HPDE6-E6E7 (cell line): ENCODE results near the gene KRT40.
A peak's percentile ranks its signal among the peaks of the same experiment; 100 is the strongest.

Experiments used
- DNase-seq: peaks from one replicate; pipeline ENCODE4 v3.0.0; 2011; ENCODE audit warnings: missing footprints; ENCODE audit errors: extremely low spot score

The KRT40 gene

DNA sequence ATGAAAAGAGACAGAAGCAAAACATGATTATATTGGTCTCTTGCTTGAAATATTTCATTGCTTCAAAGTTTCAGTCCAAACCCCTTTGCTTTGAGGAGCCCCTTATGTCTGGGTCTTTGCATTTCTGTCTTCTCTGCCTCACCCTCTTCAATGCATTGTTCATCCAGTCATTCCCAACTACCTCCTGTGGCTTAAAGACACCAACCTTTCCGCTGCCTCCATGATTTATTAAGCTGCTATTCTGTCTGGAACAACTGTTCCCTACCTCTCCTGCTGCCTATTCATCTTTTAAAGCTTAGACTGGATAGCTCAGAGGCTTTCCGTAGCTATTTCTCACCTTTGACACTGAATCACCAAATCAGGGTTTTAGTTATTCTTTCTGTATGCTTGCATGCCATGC is 13.2 kb upstream of the KRT40 start:
- DNase-seq: no peak

DNA sequence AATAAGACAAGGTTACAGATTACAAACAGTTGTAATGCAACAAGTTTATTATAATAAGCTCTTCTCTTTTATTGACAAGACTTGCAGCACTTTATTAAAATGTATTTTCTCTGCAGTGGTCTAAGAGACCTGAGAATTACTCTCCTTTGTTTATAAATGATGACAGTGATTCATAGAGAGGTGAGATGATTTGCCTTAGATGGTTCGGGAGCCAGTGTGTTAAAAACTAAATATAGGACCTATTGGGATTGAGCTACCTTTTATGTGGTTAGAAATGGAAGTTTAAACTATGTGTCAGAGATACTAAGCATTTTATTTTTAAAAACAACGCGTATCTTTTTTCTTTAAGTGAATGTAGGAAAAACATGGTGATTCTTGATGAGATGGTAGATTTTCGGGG is 12.7 kb upstream of the KRT40 start:
- no peak for DNase-seq

DNA sequence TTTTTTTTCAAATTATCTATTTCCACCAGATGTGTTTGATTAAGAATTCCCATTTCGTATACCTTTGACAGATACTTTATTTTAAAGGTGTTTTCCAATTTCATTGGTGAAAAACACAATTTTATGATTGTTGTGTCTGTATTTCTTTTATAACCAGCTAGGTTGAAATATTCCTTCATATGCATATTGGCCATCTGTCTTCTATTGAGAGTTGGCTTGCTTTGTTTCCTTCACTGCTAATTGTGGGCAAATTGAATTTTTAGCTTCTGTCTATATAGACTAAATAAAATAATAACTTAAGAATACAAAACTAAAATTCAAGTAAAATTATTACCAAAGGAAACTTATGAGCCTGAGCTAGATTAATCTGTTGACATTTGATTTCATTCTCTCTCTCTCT is 11.0 kb upstream of the KRT40 start:
- no peak for DNase-seq

DNA sequence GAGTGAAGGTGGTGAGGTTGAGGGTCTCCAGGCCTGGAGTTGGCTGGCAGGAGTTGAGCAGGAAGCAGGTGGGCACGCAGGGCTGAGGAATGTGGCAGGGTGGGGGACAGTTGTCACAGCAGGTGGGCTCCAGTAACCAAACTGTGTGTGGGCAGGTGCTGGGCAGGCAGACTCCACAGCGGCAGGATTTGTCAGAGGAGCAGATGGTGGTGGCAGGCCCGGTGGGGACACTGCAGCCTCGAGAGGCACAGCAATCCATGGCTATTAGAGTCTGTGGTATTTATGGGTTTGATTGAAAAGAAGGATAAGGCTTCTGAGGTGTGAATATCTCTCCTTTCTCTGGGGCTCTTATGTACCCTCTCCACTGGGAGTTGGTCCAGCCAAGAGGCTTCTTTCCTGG is 9.7 kb upstream of the KRT40 start, which contains the start of gene KRTAP3-3:
Gene KRTAP3-3, minus strand, starts transcription at position 326 of the 400 bp plus-strand sequence. Its CDS starts 67 bp downstream, at position 259.
- no peak for DNase-seq

DNA sequence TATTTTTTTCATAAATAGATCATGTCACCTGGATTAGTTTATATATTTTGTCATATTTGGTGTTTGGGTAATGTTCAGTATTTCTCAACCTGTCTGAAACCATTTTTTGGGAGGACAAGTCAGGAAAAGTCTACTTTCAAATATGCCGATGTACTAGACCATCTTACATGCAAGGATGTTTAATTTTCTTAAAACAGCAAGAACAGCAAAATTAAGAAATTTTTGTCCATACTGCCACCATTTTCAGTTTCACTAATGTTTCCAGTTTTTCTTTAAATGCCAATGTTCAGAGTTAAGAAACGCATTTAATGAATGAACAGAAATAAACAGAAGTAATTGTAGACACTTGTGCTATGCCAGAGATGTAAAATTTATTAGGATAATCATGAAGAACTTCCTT is 9.0 kb upstream of the KRT40 start:
- no peak for DNase-seq

DNA sequence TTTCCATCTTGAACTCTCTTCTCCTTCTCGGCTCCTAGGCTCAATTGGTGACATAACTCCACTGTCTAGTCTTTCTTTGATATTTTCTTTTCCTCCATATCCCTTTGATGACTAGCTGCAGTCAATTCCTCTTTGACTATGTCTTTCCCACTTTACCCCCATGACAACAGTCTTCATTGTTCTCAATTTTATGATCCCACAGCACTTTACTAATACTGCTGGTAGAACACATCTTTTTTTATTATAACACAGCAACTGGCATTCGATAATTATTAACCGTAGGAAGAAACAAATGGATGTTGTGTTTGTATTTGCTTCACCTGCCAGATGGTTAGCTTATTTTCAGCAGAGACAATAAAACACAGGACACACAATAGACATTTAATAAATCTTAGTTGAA is 8.5 kb upstream of the KRT40 start:
- DNase-seq: no peak

DNA sequence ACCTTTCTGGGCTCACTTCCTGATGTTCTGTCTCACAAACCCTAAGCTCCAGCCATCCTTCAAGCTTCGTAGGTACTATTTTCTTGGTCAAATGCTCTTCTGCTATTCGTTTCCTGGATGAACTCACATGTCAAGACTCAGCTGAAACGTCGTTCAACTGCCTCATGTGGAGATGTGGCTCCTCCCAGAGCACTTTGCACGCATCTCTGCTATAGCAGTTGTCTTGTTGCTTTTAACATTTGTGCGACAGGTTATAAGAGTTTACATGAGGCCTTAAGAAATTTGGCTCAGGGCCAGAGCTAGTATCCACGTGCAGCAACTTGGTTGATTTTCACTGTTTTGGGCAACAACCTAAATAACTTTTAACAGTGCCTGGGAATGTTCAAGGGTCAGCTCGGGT is 2.8 kb upstream of the KRT40 start:
- no peak for DNase-seq

DNA sequence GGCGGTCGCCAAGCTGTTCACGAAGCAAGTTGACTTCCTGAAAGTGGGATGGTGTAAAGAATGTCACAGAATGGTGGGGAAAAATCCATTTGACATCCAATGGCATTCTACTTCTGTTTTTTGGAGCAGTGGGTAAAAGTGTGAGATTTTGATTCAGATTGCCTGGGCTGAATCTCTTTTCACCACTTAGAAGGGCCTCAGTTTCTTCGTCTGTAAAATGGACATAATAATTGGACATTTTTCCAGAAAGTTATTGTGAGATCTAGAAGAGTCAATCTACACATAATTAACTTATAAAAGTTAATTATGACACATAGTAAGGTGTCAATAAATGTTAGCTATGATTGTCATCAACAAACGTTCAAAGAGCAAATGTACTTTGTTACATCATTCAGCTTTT is 3.0 kb downstream of the KRT40 start:
- DNase-seq: no peak

DNA sequence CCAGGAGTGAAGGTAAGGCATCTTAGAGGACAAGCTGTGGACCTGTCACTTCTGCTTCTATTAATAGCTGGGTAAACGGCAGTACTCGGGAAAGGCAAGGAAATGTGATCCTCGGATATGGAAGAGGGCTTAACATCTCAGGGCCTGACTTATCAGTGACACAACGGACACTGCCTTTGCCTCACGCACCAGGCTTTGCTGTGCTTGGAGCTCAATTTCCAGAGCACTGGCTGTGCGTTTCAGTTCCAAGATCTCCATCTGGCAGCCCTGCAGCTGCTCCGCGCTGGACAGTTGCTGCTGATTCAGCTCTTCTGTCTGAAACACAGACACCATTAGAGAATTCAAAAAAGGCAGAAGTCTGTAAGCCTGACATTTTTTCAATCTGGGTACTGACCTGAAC is 3.5 kb downstream of the KRT40 start:
- DNase-seq: no peak

DNA sequence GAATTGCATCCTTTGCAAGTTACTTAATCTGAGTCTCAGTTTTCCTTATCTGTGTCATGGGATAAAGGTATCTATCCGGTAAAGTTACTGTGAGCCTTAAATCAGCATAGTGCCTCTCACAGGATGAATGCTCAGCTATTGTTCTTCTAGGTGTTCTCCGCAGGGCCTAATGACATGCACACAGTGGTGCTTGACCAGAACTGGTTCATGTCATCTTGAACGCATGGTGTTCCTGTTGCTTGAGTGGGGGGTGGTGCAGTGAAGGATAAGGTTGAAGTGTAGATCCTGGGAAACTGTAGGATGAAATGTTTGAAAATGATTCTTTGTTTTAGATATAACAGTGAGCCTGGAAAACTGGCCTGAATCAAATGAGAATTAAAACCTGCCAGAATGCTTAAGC is 4.0 kb downstream of the KRT40 start:
- DNase-seq: no peak

DNA sequence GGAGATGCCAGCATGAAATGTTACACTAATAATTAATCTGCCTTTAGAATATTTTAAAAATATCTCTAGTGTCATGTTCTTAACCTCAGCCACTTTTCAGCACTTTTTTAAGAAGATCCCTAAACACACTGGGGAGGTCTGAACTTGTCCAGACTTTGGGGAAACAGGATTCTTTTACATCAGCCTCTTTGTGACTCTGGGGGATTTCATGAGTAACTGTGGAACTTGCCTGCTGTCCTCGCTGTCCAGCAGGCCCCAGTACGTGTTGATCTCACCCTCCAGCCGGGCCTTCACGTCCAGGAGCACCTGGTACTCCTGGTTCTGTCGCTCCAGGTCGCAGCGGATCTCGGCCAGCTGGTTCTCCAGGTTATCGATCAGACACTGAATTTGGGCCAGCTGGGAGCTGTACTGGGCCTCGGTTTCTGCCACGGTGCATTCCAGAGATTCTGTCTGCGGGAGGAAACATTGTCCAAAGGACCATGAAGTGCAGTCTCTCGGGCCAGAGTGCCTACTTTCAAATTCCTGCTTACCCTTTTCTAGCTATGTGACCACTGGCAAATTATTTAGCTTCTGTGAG is 5.5 kb downstream of the KRT40 start:
- no peak for DNase-seq

DNA sequence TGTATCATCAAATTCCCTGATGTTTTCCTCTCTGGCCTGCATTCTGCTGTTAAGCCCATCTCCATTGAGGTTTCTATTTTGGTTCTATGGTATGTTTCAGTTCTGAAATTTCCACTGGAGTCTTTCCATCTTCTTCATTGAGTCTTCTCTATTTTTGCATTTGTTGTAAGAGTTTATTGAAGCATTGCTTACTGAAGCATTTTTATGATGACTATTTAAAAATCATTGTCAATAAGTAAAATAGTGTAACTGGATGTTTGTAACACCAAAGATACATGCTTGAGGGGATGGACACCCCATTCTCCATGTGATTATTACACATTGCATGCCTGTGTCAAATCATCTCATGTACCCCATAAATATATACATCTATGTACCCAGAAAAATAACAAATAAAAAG is 8.6 kb downstream of the KRT40 start:
- DNase-seq: no peak

DNA sequence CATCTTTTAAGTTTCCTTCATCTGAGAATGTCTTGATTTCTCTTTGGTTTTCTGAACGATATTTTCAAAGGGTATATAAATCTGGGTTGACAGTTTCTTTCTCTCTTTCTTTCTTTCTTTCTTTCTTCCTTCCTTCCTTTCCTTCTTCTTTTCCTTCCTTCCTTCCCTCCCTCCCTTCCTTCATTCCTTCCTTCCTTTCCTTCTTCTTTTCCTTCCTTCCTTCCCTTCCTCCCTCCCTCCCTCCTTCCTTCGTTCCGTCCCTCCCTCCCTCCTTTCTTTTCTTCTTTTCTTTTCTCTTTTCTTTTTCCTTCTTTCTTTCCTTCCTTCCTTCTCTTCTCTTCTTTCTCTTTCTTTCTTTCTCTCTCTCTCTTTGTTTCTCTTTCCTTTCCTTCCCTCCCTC is 9.8 kb downstream of the KRT40 start:
- no peak for DNase-seq

DNA sequence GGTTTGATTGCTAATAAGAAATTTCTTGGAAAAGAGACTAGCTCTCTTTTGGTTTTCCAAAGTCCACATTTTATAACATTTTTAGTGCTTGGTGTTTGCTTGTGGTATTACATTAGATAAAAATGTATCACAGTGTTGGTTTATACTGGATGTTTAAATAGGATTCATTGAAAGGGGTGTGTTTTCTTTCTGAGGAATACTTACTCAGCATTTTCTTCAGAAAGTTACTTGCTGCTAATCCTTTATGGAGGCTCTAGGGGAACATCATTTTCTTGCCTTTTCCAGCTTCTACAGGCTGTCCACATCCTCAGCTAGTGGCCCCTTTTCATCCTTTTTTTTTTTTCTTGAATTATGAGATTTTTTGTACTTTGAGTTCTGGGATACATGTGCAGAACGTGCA is 16.5 kb downstream of the KRT40 start:
- DNase-seq: no peak

DNA sequence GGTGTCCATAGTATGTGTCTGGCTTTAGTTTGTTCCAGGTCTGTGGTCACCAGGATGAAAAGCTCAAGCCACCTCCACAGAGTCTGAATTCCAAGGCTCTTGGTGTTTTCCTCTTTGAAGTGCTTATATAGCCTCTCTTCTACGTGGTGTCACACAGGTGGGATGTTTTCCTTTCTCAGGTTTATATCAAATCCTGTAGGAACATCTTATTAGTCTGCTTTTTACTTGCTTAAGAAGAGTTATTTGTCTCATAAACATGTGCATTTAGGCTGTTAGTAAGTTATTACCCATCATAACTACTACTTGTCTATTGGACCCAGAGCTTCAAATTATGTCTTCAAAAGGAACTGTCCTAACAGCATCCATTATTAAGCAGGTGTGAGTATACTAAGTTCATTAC is 17.3 kb downstream of the KRT40 start, which contains the start of gene KRT39:
Gene KRT39, minus strand, starts transcription at position 101 of the 400 bp plus-strand sequence. Its CDS starts 92 bp downstream, at position 9.
- no peak for DNase-seq

DNA sequence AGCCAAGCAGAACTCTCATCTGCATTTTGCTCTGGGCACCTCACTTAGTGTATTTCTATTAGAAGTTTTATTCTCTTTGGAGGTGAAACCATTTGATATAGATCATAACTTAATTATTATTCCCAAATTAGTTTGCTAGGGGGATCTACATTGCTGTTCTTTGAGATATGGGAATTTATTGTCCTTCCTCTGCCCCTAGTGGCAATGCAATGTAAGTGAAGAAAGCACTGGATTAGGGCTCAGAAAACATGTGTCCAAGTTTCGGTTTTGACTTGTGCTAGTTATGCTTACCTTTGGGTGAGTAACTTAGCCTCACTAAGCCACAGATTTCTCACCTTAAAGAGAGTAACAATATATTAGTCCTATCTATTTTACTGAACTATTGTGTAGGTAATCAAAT is 20.3 kb downstream of the KRT40 start:
- no peak for DNase-seq

DNA sequence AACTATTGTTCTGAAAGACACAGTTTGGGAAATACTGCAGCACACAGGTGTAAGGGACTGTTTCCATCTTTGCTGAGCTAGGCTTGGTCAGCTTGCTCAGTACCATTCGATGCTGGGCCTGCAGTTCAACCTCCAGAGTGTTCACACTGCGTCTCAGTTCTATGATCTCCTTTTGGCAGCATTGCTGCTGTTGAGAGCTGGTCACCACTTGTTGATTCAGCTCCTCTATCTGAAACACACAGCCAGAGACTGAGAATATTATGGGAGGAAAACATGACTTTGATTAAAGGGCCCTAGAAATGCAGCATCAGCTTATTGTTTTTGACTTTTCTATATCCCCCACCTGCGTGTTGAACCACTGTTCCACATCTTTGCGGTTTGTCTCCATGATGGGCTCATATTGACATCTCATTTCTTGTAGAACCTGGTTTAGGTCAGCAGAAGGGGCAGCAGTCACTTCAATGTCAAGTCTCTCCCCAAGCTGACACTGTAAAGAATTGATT is 22.0 kb downstream of the KRT40 start:
- no peak for DNase-seq

DNA sequence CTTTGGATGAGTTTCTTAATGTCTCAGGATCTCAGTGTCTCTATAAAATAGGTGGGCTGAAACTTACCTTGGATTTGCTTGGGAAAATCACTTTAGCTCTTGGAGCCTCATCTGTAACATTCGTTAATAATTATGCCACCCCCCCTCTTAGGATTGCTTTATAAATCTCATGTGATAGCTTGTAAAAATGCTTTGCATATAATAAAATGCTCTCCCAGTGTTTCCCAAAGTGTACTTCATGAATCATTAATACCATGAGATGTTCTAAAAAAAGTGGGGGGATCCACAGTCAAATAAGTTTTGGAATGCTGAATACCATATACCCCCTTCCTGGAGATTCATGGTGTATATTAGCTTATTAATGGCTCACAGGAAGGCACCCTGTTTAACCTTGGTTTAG is 22.5 kb downstream of the KRT40 start:
- DNase-seq: no peak

DNA sequence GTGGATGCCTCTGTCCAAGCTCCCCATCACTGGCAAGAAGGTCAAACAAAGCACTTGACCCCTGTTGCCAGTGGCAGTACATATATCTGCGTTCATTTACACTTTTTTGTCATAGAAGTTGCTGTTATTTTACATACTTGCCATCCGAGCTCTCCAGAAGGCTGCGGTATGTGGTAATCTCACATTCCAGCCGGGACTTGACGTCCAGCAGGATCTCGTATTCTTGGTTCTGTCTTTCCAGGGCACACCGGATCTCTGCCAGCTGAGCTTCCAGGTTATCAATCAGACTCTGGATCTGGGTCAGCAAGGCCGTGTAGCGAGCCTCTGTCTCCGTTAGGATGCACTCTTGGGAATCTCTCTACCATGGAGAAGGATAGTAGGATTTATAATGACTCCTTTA is 24.0 kb downstream of the KRT40 start:
- DNase-seq: no peak

DNA sequence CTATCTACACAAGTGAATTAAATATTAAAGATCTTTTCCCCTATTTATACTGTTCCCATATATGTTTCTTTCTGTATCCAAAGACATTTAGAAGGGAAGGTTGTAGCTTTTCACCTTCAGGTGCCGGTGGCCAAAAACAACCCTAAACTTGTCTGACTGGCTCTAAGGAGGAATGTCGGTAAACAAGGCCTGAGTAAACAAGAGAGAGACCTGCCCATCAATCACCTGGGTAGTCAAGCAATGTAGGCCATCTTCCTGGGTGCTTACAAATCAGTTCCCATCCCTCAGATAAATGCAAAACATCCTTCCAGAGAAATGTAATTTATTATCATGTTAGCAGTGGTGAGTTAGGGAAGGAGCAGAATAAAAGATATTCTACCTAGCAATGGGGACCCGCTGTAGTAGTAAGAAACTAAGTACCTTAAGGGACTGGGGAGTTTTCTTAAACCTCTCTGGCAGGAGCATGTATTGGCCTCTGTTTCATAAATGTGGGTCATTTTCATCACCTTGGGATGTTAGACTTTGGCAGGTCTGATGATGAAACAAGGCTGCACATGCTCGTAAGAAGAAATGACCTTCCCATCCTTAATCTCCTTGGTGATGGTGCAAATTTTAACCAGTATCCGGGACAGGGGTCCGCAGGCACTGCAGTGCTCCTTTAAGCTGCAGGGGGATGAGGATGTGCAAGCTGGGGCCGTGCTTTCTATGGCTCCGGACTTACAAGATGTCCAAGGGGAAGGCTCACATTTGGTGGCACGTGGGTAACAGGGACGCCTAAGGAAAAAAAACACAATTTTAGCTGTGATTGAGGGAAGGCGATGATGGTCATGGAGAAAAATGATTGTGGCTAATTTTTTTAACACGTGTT is 25.8 kb downstream of the KRT40 start:
- peak; percentile 42 for DNase-seq

DNA sequence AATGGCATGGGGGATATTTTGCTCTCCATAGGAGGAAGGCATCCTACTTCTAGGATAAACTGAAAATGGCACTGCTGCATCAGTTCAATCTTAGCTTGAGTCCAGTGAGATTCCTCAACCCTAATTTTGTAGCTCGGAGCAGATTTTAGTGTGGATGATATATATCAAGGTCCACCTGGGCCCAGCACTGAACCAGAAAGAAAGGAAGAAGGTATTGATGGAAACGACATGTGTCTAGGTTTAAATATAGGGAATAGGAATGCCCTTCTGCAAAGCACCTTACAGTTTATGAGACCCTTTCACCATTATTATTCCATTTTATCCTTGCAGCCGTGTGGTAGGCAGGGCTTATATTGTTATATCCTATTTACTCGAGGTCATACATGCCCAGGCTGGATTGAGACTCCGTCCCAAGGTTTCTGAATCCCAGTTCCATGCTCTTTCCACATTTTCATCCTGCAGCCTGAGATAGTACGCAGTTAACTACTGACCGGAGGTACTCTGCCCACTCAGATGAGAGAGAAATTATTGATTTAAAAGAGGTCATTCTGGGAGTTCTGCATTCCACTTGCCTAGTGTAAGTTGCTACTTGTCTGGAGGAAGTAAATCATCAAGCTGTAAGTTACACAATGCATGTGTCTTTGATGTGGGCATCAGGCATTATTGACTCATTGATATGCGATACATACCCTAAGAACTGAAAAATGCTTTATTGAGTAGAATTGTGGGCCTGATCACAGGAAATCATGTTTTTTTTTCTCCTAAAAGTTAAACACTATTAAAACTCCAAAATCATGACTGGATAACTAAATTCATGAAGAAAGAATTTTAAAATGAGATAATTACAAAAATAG is 27.5 kb downstream of the KRT40 start:
- peak; percentile 58 for DNase-seq

DNA sequence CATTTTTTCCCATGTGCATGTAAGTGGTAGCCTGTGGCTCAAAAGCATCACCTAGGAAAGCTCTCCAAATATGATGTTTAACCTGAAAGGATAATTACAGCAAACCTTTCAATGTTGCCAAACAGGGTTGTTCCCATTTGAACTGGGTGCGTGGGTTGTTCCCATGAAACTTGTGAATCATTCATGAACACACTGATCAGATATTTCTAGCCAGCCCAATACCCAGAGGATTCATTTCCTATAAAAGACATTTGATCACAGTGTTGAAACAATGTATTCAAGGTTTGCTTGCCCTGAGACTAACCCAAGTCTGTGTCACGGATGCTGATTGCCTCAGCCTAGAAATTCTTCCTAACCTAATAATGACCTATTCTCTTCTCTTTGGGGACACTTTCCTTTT is 30.2 kb downstream of the KRT40 start:
- peak; percentile 79 for DNase-seq
